WTC11 (cell line): ENCODE results near the gene AJM1.

ENCODE experiments used
- CTCF ChIP-seq: fragments of 200-600 bp; IDR thresholded peaks from 2 replicates; pipeline ENCODE4 v1.8.0; 2022; ENCODE audit warnings: antibody characterized with exemption
- IRF1 ChIP-seq: sonication (generic); formaldehyde crosslinking; IDR thresholded peaks from 2 replicates; pipeline ENCODE4 v1.8.0; 2023; ENCODE audit warnings: missing genetic modification reagents
- MXD4 ChIP-seq: fragments of 250-450 bp; sonication (Bioruptor Pico); IDR thresholded peaks from 2 replicates; pipeline ENCODE4 v1.8.0; 2021; ENCODE audit warnings: mild to moderate bottlenecking, moderate library complexity, borderline replicate concordance
- NR2C2 ChIP-seq: sonication (generic); formaldehyde crosslinking; IDR thresholded peaks from 2 replicates; pipeline ENCODE4 v1.8.0; 2022; ENCODE audit warnings: mild to moderate bottlenecking, missing genetic modification reagents
- SMAD4 ChIP-seq: sonication (generic); formaldehyde crosslinking; IDR thresholded peaks from 2 replicates; pipeline ENCODE4 v1.8.0; 2022; ENCODE audit warnings: mild to moderate bottlenecking, missing genetic modification reagents
- TP53 ChIP-seq: sonication (generic); formaldehyde crosslinking; IDR thresholded peaks from 2 replicates; pipeline ENCODE4 v1.8.1; 2023; ENCODE audit warnings: mild to moderate bottlenecking, missing genetic modification reagents
- ZNF121 ChIP-seq: sonication (generic); formaldehyde crosslinking; IDR thresholded peaks from 2 replicates; pipeline ENCODE4 v1.8.0; 2023; ENCODE audit warnings: missing genetic modification reagents
- TF ChIP-seq, protein P1 (sequence below): sonication (generic); formaldehyde crosslinking; conservative IDR thresholded peaks from 2 replicates; pipeline ENCODE4 v1.8.1; 2022; ENCODE audit warnings: mild to moderate bottlenecking, missing genetic modification reagents
- TF ChIP-seq, protein P2 (sequence below): sonication (generic); formaldehyde crosslinking; IDR thresholded peaks from 2 replicates; pipeline ENCODE4 v1.8.1; 2022; ENCODE audit warnings: low read depth, missing genetic modification reagents, borderline replicate concordance

- TF ChIP-seq CTCF (no peak), IRF1 (no peak), ZNF121 (CRISPR knock-in tag) (no peak), SMAD4 (CRISPR knock-in tag) (no peak), MXD4 (no peak), TP53 (CRISPR knock-in tag) (no peak), NR2C2 (CRISPR knock-in tag) (no peak)
- TF ChIP-seq, protein P1, sequence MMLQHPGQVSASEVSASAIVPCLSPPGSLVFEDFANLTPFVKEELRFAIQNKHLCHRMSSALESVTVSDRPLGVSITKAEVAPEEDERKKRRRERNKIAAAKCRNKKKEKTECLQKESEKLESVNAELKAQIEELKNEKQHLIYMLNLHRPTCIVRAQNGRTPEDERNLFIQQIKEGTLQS (CRISPR knock-in tag), result no peak
- TF ChIP-seq, protein P2, sequence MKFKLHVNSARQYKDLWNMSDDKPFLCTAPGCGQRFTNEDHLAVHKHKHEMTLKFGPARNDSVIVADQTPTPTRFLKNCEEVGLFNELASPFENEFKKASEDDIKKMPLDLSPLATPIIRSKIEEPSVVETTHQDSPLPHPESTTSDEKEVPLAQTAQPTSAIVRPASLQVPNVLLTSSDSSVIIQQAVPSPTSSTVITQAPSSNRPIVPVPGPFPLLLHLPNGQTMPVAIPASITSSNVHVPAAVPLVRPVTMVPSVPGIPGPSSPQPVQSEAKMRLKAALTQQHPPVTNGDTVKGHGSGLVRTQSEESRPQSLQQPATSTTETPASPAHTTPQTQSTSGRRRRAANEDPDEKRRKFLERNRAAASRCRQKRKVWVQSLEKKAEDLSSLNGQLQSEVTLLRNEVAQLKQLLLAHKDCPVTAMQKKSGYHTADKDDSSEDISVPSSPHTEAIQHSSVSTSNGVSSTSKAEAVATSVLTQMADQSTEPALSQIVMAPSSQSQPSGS, result no peak
Observed at GRCh38 chr9:136793086-136793946, 49.0 kb upstream of the AJM1 start.
